ENCODE results near the gene RIIAD1.

GRCh38 chr1:151714820-151715725 lies 6.2 kb upstream of the RIIAD1 start:
- no peak for TF ChIP-seq CTCF (IDR thresholded peaks at IDR 0.05)
- no peak for TF ChIP-seq EZH2 (IDR thresholded peaks at IDR 0.05)
- no peak for TF ChIP-seq EZH2phosphoT487 (IDR thresholded peaks at IDR 0.05)
